ENCODE results near the gene THAP5. TPM values are rescaled to one million over a fixed set of nuclear protein-coding genes. Genes with fewer than 3 reads are reported as not detected.
A peak's percentile ranks its signal among the peaks of the same experiment; 100 is the strongest.

The THAP5 gene
- polyA plus RNA-seq, 1 donor from 2014 or later: 49.4 TPM

GRCh38 chr7:108570146-108570755 is 745 bp upstream of the THAP5 start:
- H3F3A ChIP-seq (ENCODE audit: insufficient read depth, low read length, poor library complexity, severe bottlenecking): peaks cover 4% of the 10 kb centered on the region
- no peaks in the 10 kb centered on the region for H4K20me1 ChIP-seq (ENCODE audit: insufficient read depth)
- H3K4me3 ChIP-seq (ENCODE audit: low read length): peak overlapping the region; percentile 86
- H3K9me3 ChIP-seq (ENCODE audit: low read length): no peaks in the 10 kb centered on the region
- H3K4me2 ChIP-seq (ENCODE audit: low read length): peak overlapping the region; percentile 72
- no peaks in the 10 kb centered on the region for H3K9me2 ChIP-seq (ENCODE audit: insufficient read depth, low read length)
- H2AFZ ChIP-seq (ENCODE audit: low read depth, low read length): peak overlapping the region; percentile 84
- H3K27me3 ChIP-seq (ENCODE audit: insufficient read depth, low read depth, low read length): no peaks in the 10 kb centered on the region
- H3K36me3 ChIP-seq (ENCODE audit: insufficient read depth, low read length): peaks cover 5% of the 10 kb centered on the region
- H3K27ac ChIP-seq (ENCODE audit: low read length): peak overlapping the region; percentile 88
- TF ChIP-seq SMC3 (conservative IDR thresholded peaks at IDR 0.05; ENCODE audit: poor library complexity) (no peak), TAF1 (IDR thresholded peaks at IDR 0.05; ENCODE audit: low read depth) (no peak), EP300 (conservative IDR thresholded peaks at IDR 0.05; ENCODE audit: poor library complexity, severe bottlenecking) (no peak), MXI1 (conservative IDR thresholded peaks at IDR 0.05; ENCODE audit: poor library complexity, severe bottlenecking) (no peak)
- H3K9ac ChIP-seq (ENCODE audit: low read length): peak overlapping the region; percentile 96
- H3K79me2 ChIP-seq (replicated peaks; ENCODE audit: insufficient read depth, low read length): peaks cover 68% of the 10 kb centered on the region

- H3K9me3 ChIP-seq (ENCODE audit: low read length): no peaks in the 10 kb centered on the region
- H3K36me3 ChIP-seq (ENCODE audit: insufficient read depth, low read length): peaks cover 5% of the 10 kb centered on the region
- H3K4me2 ChIP-seq (ENCODE audit: low read length): peak overlapping the region; percentile 85
- no peak for TF ChIP-seq EZH2 (IDR thresholded peaks at IDR 0.05; ENCODE audit: borderline replicate concordance, insufficient read depth, low read length, poor library complexity, severe bottlenecking)
- peak; percentile 13 for TF ChIP-seq SMC3 (conservative IDR thresholded peaks at IDR 0.05; ENCODE audit: poor library complexity)
- TF ChIP-seq MXI1 (conservative IDR thresholded peaks at IDR 0.05; ENCODE audit: poor library complexity, severe bottlenecking): no peak
- no peak for TF ChIP-seq CTCF (IDR thresholded peaks at IDR 0.05; ENCODE audit: poor library complexity, severe bottlenecking)
- no peak for TF ChIP-seq TAF1 (IDR thresholded peaks at IDR 0.05; ENCODE audit: low read depth)
- TF ChIP-seq EP300 (conservative IDR thresholded peaks at IDR 0.05; ENCODE audit: poor library complexity, severe bottlenecking): no peak
- no peak for TF ChIP-seq RAD21 (conservative IDR thresholded peaks at IDR 0.05)
- peak; percentile 52 for TF ChIP-seq REST (IDR thresholded peaks at IDR 0.05; ENCODE audit: borderline replicate concordance)
- H3K4me3 ChIP-seq (ENCODE audit: low read length): peak overlapping the region; percentile 86
- H3K9ac ChIP-seq (ENCODE audit: low read length): peak overlapping the region; percentile 81
- no peaks in the 10 kb centered on the region for H3K27me3 ChIP-seq (ENCODE audit: insufficient read depth, low read depth, low read length)
- peak overlapping the region; percentile 67 for H2AFZ ChIP-seq (ENCODE audit: low read depth, low read length)
- peaks cover 61% of the 10 kb centered on the region for H3K79me2 ChIP-seq (replicated peaks; ENCODE audit: insufficient read depth, low read length)
- no peaks in the 10 kb centered on the region for H4K20me1 ChIP-seq (ENCODE audit: insufficient read depth)
- H3K9me2 ChIP-seq (ENCODE audit: insufficient read depth, low read length): no peaks in the 10 kb centered on the region
- peak overlapping the region; percentile 88 for H3K27ac ChIP-seq (ENCODE audit: low read length)
- peaks cover 4% of the 10 kb centered on the region for H3F3A ChIP-seq (ENCODE audit: insufficient read depth, low read length, poor library complexity, severe bottlenecking)
Measured at GRCh38 chr7:108568801-108569380, 615 bp downstream of the THAP5 start.

Data from neural cell (in vitro differentiated cells).